H9 (cell line): ENCODE measurements around the gene ZNF609. TPM values are rescaled to one million over a fixed set of nuclear protein-coding genes. Genes with fewer than 3 reads are reported as not detected.
A peak's percentile ranks its signal among the peaks of the same experiment; 100 is the strongest.

Experiments
- DNase-seq: peaks from one replicate; pipeline ENCODE4 v3.0.0-alpha.2; 2017
- H2AFZ ChIP-seq: one replicate; pipeline ENCODE4 v1.6.1; 2013; ENCODE audit warnings: mild to moderate bottlenecking, low read length, control low read depth, moderate library complexity
- H2AK5ac ChIP-seq: 2 replicates; pipeline ENCODE4 v1.6.1; 2013; ENCODE audit warnings: low read length, control low read depth, mixed read lengths; ENCODE audit not compliant: insufficient read length
- H2BK120ac ChIP-seq: one replicate; pipeline ENCODE4 v1.6.1; 2013; ENCODE audit warnings: low read depth, mild to moderate bottlenecking, low read length, control low read depth, inconsistent platforms; ENCODE audit not compliant: poor library complexity, severe bottlenecking
- H2BK12ac ChIP-seq: 2 replicates; pipeline ENCODE4 v1.6.1; 2013; ENCODE audit warnings: low read length, control low read depth, mixed read lengths, low read depth; ENCODE audit not compliant: insufficient read length
- H2BK15ac ChIP-seq: 2 replicates; pipeline ENCODE4 v1.6.1; 2013; ENCODE audit warnings: low read depth, low read length, control low read depth
- H2BK20ac ChIP-seq: one replicate; pipeline ENCODE4 v1.6.1; 2013; ENCODE audit warnings: low read depth, mild to moderate bottlenecking, low read length, control low read depth, inconsistent platforms; ENCODE audit not compliant: poor library complexity, severe bottlenecking
- H2BK5ac ChIP-seq: 2 replicates; pipeline ENCODE4 v1.6.1; 2013; ENCODE audit warnings: low read length, control low read depth, mixed read lengths; ENCODE audit not compliant: insufficient read length
- H3K14ac ChIP-seq: 2 replicates; pipeline ENCODE4 v1.6.1; 2013; ENCODE audit warnings: low read length, control low read depth; ENCODE audit not compliant: insufficient read depth
- H3K18ac ChIP-seq: 2 replicates; pipeline ENCODE4 v1.6.1; 2013; ENCODE audit warnings: low read depth, mild to moderate bottlenecking, mixed read lengths, low read length, control low read depth; ENCODE audit not compliant: insufficient read length
- H3K23ac ChIP-seq: 2 replicates; pipeline ENCODE4 v1.6.1; 2013; ENCODE audit warnings: low read length, control low read depth, mixed read lengths, low read depth; ENCODE audit not compliant: insufficient read length
- H3K23me2 ChIP-seq: 2 replicates; pipeline ENCODE4 v1.6.1; 2013; ENCODE audit warnings: low read depth, mild to moderate bottlenecking, mixed read lengths, low read length, control low read depth; ENCODE audit not compliant: insufficient read length, poor library complexity, severe bottlenecking
- H3K27ac ChIP-seq: 2 replicates; pipeline ENCODE4 v1.5.1; 2013; ENCODE audit warnings: low read length, control low read depth, mixed read lengths, low read depth; ENCODE audit not compliant: insufficient read length
- H3K27me3 ChIP-seq: 2 replicates; pipeline ENCODE4 v1.6.1; 2013; ENCODE audit warnings: low read length, control low read depth, inconsistent platforms; ENCODE audit not compliant: insufficient read depth
- H3K4ac ChIP-seq: 2 replicates; pipeline ENCODE4 v1.6.1; 2013; ENCODE audit warnings: low read depth, mild to moderate bottlenecking, control low read depth, inconsistent platforms, low read length, moderate library complexity
- H3K4me1 ChIP-seq: 2 replicates; pipeline ENCODE4 v1.6.1; 2013; ENCODE audit warnings: low read length, control low read depth, inconsistent platforms; ENCODE audit not compliant: insufficient read depth
- H3K4me2 ChIP-seq: 2 replicates; pipeline ENCODE4 v1.6.1; 2013; ENCODE audit warnings: low read length, control low read depth, mixed read lengths; ENCODE audit not compliant: insufficient read length, insufficient read depth
- H3K56ac ChIP-seq: 2 replicates; pipeline ENCODE4 v1.6.1; 2013; ENCODE audit warnings: low read depth, mild to moderate bottlenecking, mixed read lengths, low read length, control low read depth; ENCODE audit not compliant: insufficient read length
- H3K79me1 ChIP-seq: 2 replicates; pipeline ENCODE4 v1.6.1; 2013; ENCODE audit warnings: low read depth, mild to moderate bottlenecking, moderate library complexity, low read length, control low read depth, inconsistent platforms; ENCODE audit not compliant: insufficient read depth, poor library complexity, severe bottlenecking
- H3K79me2 ChIP-seq: 2 replicates; pipeline ENCODE4 v1.6.1; 2013; ENCODE audit warnings: low read length, control low read depth, inconsistent platforms; ENCODE audit not compliant: insufficient read depth
- H3K9ac ChIP-seq: 2 replicates; pipeline ENCODE4 v1.6.1; 2013; ENCODE audit warnings: low read length, control low read depth, mixed read lengths; ENCODE audit not compliant: insufficient read length; ENCODE audit errors: extremely low read depth
- H3K9me3 ChIP-seq: one replicate; pipeline ENCODE4 v1.6.1; 2013; ENCODE audit warnings: low read depth, low read length, inconsistent platforms; ENCODE audit not compliant: control insufficient read depth
- H3T11ph ChIP-seq: one replicate; pipeline ENCODE4 v1.6.1; 2013; ENCODE audit warnings: mild to moderate bottlenecking, low read length, control low read depth, inconsistent platforms
- H4K20me1 ChIP-seq: one replicate; pipeline ENCODE4 v1.6.1; 2013; ENCODE audit not compliant: control insufficient read depth, insufficient read length, insufficient read depth
- H4K5ac ChIP-seq: 2 replicates; pipeline ENCODE4 v1.6.1; 2013; ENCODE audit warnings: low read depth, mild to moderate bottlenecking, mixed read lengths, low read length, control low read depth; ENCODE audit not compliant: insufficient read length
- H4K8ac ChIP-seq: replicated peaks from 2 replicates; pipeline ENCODE4 v1.6.1; 2013; ENCODE audit warnings: low read length, control low read depth, mixed read lengths, low read depth; ENCODE audit not compliant: insufficient read length
- H4K91ac ChIP-seq: 2 replicates; pipeline ENCODE4 v1.6.1; 2013; ENCODE audit warnings: low read depth, mild to moderate bottlenecking, moderate library complexity, mixed read lengths, low read length, control low read depth; ENCODE audit not compliant: insufficient read length
- H3K27ac Mint-ChIP-seq, 3 experiments: 2 replicates in 2 of 3; 3 replicates in 1 of 3; pipeline ENCODE4 v1.8.0; 2020 to 2021; ENCODE audit warnings: mixed read lengths in 3 of 3, mild to moderate bottlenecking in 1 of 3, moderate library complexity in 1 of 3
- H3K27me3 Mint-ChIP-seq: 2 replicates; pipeline ENCODE4 v1.8.0; 2021; ENCODE audit warnings: low read depth, mild to moderate bottlenecking, moderate library complexity, mixed read lengths
- H3K36me3 Mint-ChIP-seq, 3 experiments: 2 replicates in 2 of 3; 3 replicates in 1 of 3; pipeline ENCODE4 v1.8.0; 2020 to 2021; ENCODE audit warnings: low read depth in 3 of 3, mixed read lengths in 3 of 3; ENCODE audit not compliant: insufficient read depth in 1 of 3
- H3K4me1 Mint-ChIP-seq, 2 experiments: 2 replicates each; pipeline ENCODE4 v1.8.0; 2020; ENCODE audit warnings: mixed read lengths in 2 of 2
- H3K4me3 Mint-ChIP-seq, 2 experiments: 2 replicates in 1 of 2; 3 replicates in 1 of 2; pipeline ENCODE4 v1.8.0; 2020 to 2021; ENCODE audit warnings: mild to moderate bottlenecking in 2 of 2, mixed read lengths in 2 of 2, moderate library complexity in 1 of 2
- H3K9me3 Mint-ChIP-seq, 2 experiments: 2 replicates in 1 of 2; 3 replicates in 1 of 2; pipeline ENCODE4 v1.8.0; 2020; ENCODE audit warnings: mild to moderate bottlenecking in 2 of 2, mixed read lengths in 2 of 2, moderate library complexity in 1 of 2
- CTCF ChIP-seq: fragments of 200-600 bp; sonication (generic); conservative IDR thresholded peaks from 3 replicates; pipeline ENCODE4 v1.8.0; 2021; ENCODE audit warnings: antibody characterized with exemption, mild to moderate bottlenecking
- WGBS: extraction: QIAGEN DNeasy Blood & Tissue Kit; methylation state at CpG from one replicate; pipeline ENCODE4 v1.1.7; 2013; ENCODE audit warnings: missing lambda C conversion rate, low lambda C conversion rate, mixed read lengths; ENCODE audit not compliant: insufficient read length; ENCODE audit errors: extremely low coverage; 5-methylcytosine and 5-hydroxymethylcytosine counted together
- total RNA-seq: library from RNA; stranded (reverse); gene quantifications from 2 replicates; pipeline ENCODE4 v1.2.1, GENCODE V29; 2021

The ZNF609 gene
- total RNA-seq, 1 experiment from 2014 or later: 45.3 TPM

GRCh38 chr15:64636556-64636955 lies 176.2 kb downstream of the ZNF609 start:
- H2BK15ac ChIP-seq: no peak overlapping the region
- Mint-ChIP-seq H3K4me1 (peaks cover 40 to 52% of the 10 kb centered on the region in 2 experiments), H3K9me3 (peaks cover 5 to 6% of the 10 kb centered on the region in 2 experiments; a peak in 4 of 5 replicates), H3K27ac (peak overlapping the region in 2 of 3 experiments; percentile 84 to 96; a peak in 5 of 7 replicates), H3K4me3 (no peak overlapping the region), H3K36me3 (peaks cover 7 to 16% (median 15%) of the 10 kb centered on the region in 3 experiments), H3K27me3 (no peaks in the 10 kb centered on the region)
- H4K5ac ChIP-seq: no peak overlapping the region
- H2AK5ac ChIP-seq: no peak overlapping the region
- H3K27ac ChIP-seq: no peak overlapping the region
- H4K91ac ChIP-seq: no peak overlapping the region
- TF ChIP-seq CTCF: no peak
- H3K4ac ChIP-seq: no peak overlapping the region; the same call in 1 of the 2 replicates
- H2BK5ac ChIP-seq: no peak overlapping the region
- H3K79me1 ChIP-seq: peaks cover 5% of the 10 kb centered on the region
- peaks cover 11% of the 10 kb centered on the region for H3K4me1 ChIP-seq
- no peak overlapping the region for H3K9ac ChIP-seq
- no peak overlapping the region for H3K18ac ChIP-seq
- no peak overlapping the region for H3K14ac ChIP-seq
- no peak overlapping the region for H3K56ac ChIP-seq
- no peak overlapping the region for H4K8ac ChIP-seq
- H2AFZ ChIP-seq: no peak overlapping the region
- no peaks in the 10 kb centered on the region for H3K27me3 ChIP-seq
- H3K9me3 ChIP-seq: no peaks in the 10 kb centered on the region
- no peaks in the 10 kb centered on the region for H4K20me1 ChIP-seq
- no peak overlapping the region for H2BK120ac ChIP-seq
- no peak overlapping the region for H2BK20ac ChIP-seq
- peaks cover 2% of the 10 kb centered on the region; the same call in 1 of the 2 replicates for H3K79me2 ChIP-seq
- no peak overlapping the region for H3K23ac ChIP-seq
- no peak overlapping the region for H3T11ph ChIP-seq
- DNase-seq: no peak
- no CpG with 5 or more reads among the region's 3 CpGs for WGBS
- H3K23me2 ChIP-seq: no peaks in the 10 kb centered on the region
- H2BK12ac ChIP-seq: peak overlapping the region; percentile 70
- no peak overlapping the region for H3K4me2 ChIP-seq
